ENCODE measurements around the gene B3GALT6. TPM values are rescaled to one million over a fixed set of nuclear protein-coding genes. Genes with fewer than 3 reads are reported as not detected.
A peak's percentile ranks its signal among the peaks of the same experiment; 100 is the strongest.

The B3GALT6 gene
- total RNA-seq, 1 donor from 2014 or later = 8.4 TPM

DNA sequence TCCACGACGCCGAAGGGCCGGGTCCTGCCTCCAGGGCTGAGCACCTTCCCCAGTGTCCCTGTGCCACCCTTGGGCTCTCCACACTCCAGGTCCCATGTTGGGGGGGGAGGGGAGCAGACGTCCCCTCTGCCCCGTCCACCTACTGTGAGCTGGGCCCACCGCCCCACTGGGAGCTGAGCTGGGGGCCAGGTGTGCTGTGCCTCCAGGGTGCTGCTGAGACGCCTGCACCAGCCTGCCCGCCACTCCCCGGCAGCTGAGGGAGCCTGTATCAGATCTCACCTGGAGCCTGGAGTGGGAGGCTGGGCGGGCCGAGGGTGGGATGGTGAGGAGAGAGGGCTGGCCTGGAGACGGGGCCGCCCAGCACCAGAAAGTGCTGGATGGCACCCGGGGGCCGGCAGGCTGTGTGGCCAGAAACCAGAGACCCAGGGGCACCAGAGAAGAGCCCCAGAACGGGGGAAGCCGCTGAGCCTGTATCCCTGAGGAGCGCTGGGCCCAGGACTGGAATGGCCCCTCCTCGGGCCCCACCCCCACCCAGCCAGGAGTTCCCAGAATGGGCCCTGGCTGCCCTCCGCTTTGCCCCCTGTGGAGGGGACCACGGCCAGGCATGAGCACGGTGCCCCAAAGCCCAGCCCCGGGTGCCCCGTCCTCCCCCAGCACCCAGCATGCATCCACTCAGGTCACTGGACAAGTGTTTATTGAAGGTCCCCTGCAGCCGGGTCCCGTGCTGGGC is 29.0 kb upstream of the B3GALT6 start:
- ATAC-seq = peak; percentile 33

DNA sequence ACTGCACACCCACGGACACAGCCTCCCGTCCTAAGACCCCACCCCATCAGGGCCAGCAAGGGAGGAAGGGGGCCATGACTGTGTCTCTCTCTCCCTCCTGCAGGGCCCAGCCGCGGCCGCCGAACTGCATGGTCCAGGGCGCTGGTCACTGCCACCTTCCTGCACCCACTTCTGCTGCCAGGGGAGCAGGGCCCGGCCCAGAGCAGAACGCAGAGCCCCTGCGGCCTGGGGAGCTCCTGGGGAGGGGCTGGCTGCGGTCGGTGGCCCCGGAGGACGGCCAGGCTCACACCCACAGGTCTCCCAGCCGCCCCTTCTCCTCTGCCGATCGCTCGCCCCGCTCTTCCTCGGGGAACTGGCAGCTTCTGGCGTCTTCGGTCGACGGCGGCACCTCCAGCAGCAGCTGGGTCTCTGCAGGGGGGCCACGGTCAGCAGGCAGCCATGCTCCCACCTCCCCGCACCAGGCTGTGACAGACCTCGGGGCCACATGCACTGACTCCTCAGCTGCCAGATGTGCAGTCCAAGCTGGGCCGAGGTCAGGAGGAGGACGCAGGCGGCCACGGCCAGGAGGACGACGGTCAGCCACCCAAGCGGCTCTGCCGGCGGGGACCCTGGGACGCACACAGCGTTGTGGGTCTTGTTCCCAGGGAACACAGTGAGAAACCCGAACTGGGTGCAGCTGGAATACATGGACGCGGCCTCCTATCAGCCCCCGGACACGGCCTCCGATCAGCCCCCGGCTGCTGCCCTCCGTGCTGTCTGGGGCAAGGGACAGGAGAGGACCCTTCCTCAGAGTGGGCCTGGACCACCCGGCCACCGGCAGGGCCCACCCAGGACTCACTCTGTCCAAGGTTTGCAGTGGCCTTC is 28.2 kb upstream of the B3GALT6 start:
- ATAC-seq = no peak

GRCh38 chr1:1204425-1204920 is 27.6 kb upstream of the B3GALT6 start:
- no peak for ATAC-seq

- no peak for ATAC-seq
These were observed 26.9 kb upstream of the B3GALT6 start for GRCh38 chr1:1204998-1205768.

DNA sequence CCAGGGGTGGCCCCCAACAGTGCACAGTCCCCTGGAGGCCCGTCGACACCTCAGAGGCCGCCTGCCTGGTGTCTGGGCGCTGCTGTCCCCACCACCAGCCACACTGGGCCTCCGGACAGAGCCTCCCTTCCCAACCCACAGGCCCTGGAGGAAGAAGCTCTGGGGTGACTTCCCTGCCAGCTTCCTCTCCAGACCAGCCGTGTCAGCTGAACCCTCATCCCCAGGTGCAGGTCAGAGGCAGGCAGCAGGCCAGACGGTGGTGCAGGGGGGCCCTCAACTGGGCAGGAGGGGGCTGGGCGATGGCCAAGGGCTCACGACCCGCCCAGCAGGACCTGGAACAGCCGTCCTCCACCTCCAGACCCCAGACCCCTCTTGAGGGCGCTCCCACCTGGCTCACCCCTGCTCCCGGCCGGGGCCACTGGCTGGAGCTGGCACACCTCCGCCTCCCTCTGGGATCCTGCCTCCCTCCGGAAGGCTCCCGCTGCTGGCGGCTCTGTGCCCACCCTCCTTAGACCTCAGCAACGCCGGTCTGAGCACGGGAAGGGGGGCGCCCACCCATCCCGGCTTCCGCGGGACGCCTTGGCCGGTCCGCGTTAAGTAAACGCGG is 26.2 kb upstream of the B3GALT6 start:
- ATAC-seq = no peak

- ATAC-seq = peak; percentile 32
These were observed 25.6 kb upstream of the B3GALT6 start, which contains the start of gene TNFRSF18 for GRCh38 chr1:1206376-1206965. TSS of gene TNFRSF18 (minus strand) at chr1:1206592. CDS start at chr1:1206571, 21 bp downstream.

GRCh38 chr1:1206966-1207531 is 25.0 kb upstream of the B3GALT6 start:
- ATAC-seq = no peak

GRCh38 chr1:1207571-1207892 is 24.5 kb upstream of the B3GALT6 start:
- no peak for ATAC-seq

DNA sequence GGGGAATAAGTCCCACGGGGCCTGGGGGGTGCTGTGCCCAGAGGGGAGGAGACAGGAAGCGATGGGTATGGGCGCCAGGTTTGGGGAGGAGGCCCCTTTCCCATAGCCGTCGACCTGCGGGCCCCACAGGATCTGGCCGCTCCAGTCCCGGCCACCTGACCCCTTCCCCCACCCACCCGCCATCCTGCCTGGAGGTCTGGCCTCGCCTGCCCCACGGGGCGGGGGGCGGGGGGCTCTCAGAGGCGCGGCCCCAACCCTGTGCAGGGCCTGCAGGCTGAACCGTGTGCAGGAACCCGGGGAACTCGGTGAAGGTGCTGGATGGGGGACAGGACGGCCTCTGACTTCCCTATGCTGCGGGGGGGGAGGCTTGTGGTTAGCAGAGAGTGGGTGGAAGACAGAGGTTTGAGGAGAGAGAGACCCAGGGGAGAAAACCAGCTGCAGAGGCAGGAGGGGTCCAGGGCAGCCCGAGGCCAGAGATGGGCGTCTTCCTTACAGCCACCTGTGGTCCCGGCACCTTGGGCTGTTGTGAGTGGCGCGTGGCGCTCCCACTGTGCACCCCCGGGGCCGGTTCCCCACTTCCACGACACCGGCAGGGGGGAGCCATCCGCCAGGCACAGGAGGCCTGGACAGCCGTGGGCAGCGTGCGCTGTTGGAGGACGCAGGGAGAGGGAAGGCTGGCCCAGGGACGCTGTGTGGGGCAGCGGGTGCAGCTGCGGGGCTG is 23.2 kb upstream of the B3GALT6 start:
- no peak for ATAC-seq

DNA sequence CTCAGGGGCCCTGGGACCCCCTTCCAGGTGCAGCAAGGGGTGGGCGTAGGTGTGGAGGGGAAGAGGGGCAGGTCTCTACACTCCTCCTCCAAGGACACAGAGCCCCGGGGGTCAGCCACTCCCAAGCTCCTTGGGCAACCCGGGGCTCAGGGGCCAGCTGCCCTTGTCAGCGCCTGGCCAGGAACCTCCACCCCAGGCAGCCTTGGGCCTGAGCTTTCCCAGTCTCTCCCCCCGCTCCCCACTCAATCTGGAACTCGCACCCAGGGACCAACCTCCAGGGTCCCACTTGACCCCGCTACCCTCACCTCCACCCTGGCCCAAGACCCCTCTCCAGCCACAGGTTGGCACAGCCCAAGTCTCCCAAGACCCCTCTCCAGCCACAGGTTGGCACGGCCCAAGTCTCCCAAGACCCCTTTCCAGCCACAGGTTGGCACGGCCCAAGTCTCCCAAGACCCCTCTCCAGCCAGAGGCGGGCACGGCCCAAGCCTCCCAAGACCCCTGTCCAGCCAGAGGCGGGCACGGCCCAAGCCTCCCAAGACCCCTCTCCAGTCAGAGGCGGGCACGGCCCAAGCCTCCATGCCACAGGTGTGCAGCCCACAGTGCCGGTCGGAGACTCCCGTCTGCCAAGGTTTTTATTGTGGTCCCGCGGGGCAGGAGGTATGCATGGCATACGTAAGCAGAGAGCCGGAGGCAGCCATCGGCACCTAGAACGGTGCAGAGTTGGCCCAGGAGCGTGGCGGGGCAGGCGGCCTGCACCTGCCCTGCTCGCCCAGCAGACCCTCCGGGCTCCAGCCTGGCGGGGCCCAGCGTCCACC is 21.1 kb upstream of the B3GALT6 start:
- ATAC-seq = no peak

DNA sequence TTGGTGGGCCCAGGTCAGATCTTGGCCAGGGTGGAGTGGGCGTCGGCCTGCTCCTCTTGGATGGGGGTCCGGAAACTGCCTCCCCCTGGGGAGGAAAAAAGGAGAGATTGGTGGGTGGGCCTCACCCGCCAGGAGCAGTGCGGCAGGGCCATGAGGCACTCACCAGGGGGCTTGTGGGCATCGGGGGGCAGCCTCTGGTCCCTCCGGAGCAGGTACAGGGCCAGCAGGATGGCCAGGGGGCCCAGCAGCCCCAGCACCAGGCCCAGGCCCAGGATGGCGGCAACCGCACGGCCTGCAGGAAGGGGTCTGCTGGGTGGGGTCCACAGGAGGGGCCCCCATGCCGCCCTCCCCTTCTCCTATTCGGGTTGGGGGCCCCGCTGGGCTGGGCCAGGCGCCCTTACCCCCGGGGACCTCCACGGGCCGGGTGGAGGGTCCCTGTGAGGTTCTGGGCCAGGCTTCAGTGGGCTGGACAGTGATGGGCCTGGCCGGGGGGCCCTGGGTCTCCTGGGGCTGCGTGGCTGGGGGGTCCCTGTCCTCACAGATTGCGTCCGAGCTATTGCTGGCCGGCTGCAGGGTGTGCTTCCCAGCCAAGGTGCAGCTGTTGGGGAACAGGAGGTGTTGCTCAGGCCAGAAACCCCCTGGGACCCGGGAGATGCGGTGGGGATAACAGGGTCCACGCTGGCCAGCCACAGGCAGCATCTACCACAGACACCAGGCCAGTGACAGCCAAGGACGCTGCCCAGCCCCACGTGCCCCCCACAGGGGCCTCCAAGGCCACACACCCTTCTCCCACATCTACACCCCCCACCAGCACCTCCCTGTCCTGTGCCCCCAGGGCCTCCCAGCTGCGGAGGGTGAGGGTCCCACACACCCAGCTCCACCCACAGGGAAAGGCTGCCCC is 20.2 kb upstream of the B3GALT6 start:
- no peak for ATAC-seq

DNA sequence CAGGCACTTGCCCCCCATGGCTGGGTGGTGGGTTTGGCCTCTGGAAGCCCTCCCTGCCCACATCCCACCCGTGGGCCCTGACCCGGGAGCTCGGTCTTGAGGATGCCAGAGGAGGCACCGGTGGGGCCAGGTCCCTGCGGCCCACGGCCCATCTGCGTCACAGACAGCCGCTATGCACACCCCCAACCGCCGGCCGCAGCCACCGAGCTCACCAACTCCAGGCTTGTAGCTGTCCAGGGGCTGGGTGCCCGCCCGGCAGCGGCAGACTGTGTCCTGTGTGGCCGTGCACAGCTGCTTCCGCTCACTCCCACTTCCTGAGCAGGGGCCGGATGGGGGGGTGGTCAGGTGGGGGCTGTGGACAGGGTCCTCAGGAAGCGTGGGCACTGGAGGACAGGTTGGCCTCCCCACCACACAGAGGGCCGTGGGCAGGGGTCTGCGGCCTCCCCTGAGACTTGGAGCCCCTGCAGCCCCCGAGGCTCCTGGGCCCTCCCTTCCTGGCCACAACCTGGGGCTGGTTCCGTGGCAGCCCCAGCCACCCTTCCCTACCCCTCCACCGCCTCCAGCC is 19.2 kb upstream of the B3GALT6 start:
- peak; percentile 15 for ATAC-seq

GRCh38 chr1:1213345-1214265 is 18.4 kb upstream of the B3GALT6 start, which contains the start of gene TNFRSF4:
TSS of gene TNFRSF4 (minus strand) at chr1:1214153. CDS start at chr1:1214127, 26 bp downstream.
- ATAC-seq = peak; percentile 1

- no peak for ATAC-seq
These were observed 16.9 kb upstream of the B3GALT6 start for GRCh38 chr1:1215080-1215676.

DNA sequence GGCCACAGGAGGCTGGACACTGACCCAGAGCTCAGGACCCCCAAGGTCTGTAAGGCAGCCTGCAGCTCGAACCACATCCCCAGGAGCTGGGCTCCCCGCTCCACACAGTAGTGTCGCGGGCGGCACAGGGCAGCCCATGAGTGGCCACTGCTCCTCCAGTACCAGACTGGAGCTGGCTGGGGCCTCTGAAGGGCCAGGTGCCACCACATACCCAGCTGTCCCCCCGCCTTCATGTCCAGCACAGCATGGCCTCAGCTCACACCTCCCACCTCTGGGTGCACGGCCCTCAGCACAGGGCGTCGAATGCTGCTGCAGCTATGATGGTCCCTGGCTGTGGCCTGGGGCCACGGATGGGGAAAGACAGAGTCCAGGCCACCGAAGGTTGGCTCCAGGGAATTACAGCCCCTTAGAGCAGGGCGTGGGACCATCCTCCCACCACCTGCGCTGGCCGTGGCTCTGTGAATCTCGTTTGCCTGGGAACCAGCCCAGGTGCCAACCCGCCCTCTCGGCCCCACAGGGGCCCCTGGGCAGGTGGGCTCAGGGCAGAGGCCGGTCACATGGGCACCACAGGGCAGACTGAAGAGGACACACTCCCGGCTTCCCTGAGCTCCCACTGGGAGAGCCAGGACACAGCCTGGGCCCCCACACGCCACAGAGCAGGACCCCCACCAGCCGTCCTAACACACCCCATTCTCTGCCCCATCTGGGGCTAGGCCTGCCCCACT is 16.0 kb upstream of the B3GALT6 start:
- no peak for ATAC-seq

All from esophagus mucosa (tissue), 1 donor.